ENCODE measurements around the gene INTS7.

DNA sequence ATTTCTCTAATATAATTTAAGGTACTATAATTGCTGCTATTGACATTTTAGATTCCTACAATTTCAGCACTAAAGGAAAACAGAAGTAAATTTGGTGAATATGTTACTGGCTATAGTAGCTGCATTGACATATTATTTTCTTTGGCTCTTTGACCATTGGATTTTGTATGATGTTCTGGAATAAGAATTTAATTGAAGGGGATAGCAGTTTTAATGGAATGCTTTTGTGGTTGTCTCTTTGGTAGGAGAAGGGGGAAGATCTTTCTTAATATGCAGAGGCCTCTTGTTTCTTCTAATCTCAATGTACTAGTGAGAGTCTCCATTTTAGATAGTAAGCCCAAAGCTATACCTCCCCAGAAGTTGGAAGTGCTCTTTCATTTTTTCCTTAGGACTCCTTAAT is 7.1 kb upstream of the INTS7 start:
- TF ChIP-seq, protein P1, sequence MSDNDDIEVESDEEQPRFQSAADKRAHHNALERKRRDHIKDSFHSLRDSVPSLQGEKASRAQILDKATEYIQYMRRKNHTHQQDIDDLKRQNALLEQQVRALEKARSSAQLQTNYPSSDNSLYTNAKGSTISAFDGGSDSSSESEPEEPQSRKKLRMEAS (IDR thresholded peaks at IDR 0.05): no peak
- TF ChIP-seq RAD21 (IDR thresholded peaks at IDR 0.05) (no peak), EGR1 (IDR thresholded peaks at IDR 0.05; ENCODE audit: low read depth in 2 of 2) (no peak), GABPA (IDR thresholded peaks at IDR 0.05 in 1 of 2, conservative IDR thresholded peaks at IDR 0.05 in 1 of 2) (no peak), JUND (IDR thresholded peaks at IDR 0.05) (no peak), YY1 (IDR thresholded peaks at IDR 0.05) (no peak), FOXA1 (IDR thresholded peaks at IDR 0.05) (no peak), FOXA2 (IDR thresholded peaks at IDR 0.05) (no peak), TAF1 (conservative IDR thresholded peaks at IDR 0.05) (no peak), SP1 (IDR thresholded peaks at IDR 0.05) (no peak)
- TF ChIP-seq, protein P2, sequence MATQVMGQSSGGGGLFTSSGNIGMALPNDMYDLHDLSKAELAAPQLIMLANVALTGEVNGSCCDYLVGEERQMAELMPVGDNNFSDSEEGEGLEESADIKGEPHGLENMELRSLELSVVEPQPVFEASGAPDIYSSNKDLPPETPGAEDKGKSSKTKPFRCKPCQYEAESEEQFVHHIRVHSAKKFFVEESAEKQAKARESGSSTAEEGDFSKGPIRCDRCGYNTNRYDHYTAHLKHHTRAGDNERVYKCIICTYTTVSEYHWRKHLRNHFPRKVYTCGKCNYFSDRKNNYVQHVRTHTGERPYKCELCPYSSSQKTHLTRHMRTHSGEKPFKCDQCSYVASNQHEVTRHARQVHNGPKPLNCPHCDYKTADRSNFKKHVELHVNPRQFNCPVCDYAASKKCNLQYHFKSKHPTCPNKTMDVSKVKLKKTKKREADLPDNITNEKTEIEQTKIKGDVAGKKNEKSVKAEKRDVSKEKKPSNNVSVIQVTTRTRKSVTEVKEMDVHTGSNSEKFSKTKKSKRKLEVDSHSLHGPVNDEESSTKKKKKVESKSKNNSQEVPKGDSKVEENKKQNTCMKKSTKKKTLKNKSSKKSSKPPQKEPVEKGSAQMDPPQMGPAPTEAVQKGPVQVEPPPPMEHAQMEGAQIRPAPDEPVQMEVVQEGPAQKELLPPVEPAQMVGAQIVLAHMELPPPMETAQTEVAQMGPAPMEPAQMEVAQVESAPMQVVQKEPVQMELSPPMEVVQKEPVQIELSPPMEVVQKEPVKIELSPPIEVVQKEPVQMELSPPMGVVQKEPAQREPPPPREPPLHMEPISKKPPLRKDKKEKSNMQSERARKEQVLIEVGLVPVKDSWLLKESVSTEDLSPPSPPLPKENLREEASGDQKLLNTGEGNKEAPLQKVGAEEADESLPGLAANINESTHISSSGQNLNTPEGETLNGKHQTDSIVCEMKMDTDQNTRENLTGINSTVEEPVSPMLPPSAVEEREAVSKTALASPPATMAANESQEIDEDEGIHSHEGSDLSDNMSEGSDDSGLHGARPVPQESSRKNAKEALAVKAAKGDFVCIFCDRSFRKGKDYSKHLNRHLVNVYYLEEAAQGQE (IDR thresholded peaks at IDR 0.05): no peak
- TF ChIP-seq, protein P3, sequence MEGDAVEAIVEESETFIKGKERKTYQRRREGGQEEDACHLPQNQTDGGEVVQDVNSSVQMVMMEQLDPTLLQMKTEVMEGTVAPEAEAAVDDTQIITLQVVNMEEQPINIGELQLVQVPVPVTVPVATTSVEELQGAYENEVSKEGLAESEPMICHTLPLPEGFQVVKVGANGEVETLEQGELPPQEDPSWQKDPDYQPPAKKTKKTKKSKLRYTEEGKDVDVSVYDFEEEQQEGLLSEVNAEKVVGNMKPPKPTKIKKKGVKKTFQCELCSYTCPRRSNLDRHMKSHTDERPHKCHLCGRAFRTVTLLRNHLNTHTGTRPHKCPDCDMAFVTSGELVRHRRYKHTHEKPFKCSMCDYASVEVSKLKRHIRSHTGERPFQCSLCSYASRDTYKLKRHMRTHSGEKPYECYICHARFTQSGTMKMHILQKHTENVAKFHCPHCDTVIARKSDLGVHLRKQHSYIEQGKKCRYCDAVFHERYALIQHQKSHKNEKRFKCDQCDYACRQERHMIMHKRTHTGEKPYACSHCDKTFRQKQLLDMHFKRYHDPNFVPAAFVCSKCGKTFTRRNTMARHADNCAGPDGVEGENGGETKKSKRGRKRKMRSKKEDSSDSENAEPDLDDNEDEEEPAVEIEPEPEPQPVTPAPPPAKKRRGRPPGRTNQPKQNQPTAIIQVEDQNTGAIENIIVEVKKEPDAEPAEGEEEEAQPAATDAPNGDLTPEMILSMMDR (IDR thresholded peaks at IDR 0.05; ENCODE audit: low read depth, low read length, missing input control): no peak
- TF ChIP-seq, protein P4, sequence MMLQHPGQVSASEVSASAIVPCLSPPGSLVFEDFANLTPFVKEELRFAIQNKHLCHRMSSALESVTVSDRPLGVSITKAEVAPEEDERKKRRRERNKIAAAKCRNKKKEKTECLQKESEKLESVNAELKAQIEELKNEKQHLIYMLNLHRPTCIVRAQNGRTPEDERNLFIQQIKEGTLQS (IDR thresholded peaks at IDR 0.05): no peak
- TF ChIP-seq, protein P5, sequence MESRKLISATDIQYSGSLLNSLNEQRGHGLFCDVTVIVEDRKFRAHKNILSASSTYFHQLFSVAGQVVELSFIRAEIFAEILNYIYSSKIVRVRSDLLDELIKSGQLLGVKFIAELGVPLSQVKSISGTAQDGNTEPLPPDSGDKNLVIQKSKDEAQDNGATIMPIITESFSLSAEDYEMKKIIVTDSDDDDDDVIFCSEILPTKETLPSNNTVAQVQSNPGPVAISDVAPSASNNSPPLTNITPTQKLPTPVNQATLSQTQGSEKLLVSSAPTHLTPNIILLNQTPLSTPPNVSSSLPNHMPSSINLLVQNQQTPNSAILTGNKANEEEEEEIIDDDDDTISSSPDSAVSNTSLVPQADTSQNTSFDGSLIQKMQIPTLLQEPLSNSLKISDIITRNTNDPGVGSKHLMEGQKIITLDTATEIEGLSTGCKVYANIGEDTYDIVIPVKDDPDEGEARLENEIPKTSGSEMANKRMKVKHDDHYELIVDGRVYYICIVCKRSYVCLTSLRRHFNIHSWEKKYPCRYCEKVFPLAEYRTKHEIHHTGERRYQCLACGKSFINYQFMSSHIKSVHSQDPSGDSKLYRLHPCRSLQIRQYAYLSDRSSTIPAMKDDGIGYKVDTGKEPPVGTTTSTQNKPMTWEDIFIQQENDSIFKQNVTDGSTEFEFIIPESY (IDR thresholded peaks at IDR 0.05): no peak
